ENCODE results near the gene IFT81.
A peak's percentile ranks its signal among the peaks of the same experiment; 100 is the strongest.
"Not testable (repeated sequence)": the region's sequence is repeated elsewhere in the genome, so short reads cannot be mapped to it uniquely, and the experiment has no call there.

The IFT81 gene

GRCh38 chr12:110109037-110109836 is 14.9 kb upstream of the IFT81 start:
- no peak for FAIRE-seq

GRCh38 chr12:110109837-110110535 is 14.2 kb upstream of the IFT81 start:
- FAIRE-seq: no peak

- no peak for FAIRE-seq
These were observed 12.5 kb upstream of the IFT81 start for GRCh38 chr12:110111476-110112334.

- FAIRE-seq: no peak
These were observed 11.9 kb upstream of the IFT81 start for GRCh38 chr12:110112335-110112660.

GRCh38 chr12:110114528-110114937 is 9.6 kb upstream of the IFT81 start:
- FAIRE-seq: no peak

GRCh38 chr12:110115675-110116074 is 8.5 kb upstream of the IFT81 start:
- no peak for FAIRE-seq

GRCh38 chr12:110116623-110117022 is 7.5 kb upstream of the IFT81 start:
- FAIRE-seq: no peak

- not testable (repeated sequence) for FAIRE-seq
These were observed 6.9 kb upstream of the IFT81 start for GRCh38 chr12:110117210-110117609.

GRCh38 chr12:110117956-110118685 is 6.0 kb upstream of the IFT81 start:
- FAIRE-seq: no peak

- FAIRE-seq: no peak
These were observed 1.2 kb upstream of the IFT81 start for GRCh38 chr12:110122929-110123328.

GRCh38 chr12:110123919-110124268 is 263 bp upstream of the IFT81 start:
- no peak for FAIRE-seq

GRCh38 chr12:110126557-110126956 is 2.4 kb downstream of the IFT81 start:
- no peak for FAIRE-seq

GRCh38 chr12:110134691-110135411 is 10.7 kb downstream of the IFT81 start:
- no peak for FAIRE-seq

- FAIRE-seq: no peak
These were observed 11.6 kb downstream of the IFT81 start for GRCh38 chr12:110135806-110136205.

- FAIRE-seq: no peak
These were observed 13.6 kb downstream of the IFT81 start for GRCh38 chr12:110137786-110138185.

- FAIRE-seq: no peak
These were observed 17.2 kb downstream of the IFT81 start for GRCh38 chr12:110141389-110141788.

- peak; percentile 79 for FAIRE-seq
These were observed 22.8 kb downstream of the IFT81 start for GRCh38 chr12:110146986-110147385.

GRCh38 chr12:110149086-110149660 is 25.0 kb downstream of the IFT81 start:
- no peak for FAIRE-seq

- no peak for FAIRE-seq
These were observed 32.6 kb downstream of the IFT81 start for GRCh38 chr12:110156766-110157165.

- FAIRE-seq: no peak
These were observed 33.4 kb downstream of the IFT81 start for GRCh38 chr12:110157539-110157938.

GRCh38 chr12:110159671-110160245 is 35.6 kb downstream of the IFT81 start:
- FAIRE-seq: no peak

Data from A204.1 (cell line).